HAP-1 (cell line): ENCODE results near the gene CLSTN3.
"Not testable (repeated sequence)": the region's sequence is repeated elsewhere in the genome, so short reads cannot be mapped to it uniquely, and the experiment has no call there.

Source experiments
- DNase-seq, 2 experiments: peaks; one replicate each; pipeline ENCODE4 v3.0.0-alpha.2; 2016 to 2020; ENCODE audit warnings: low spot score in 2 of 2
- H3K27me3 ChIP-seq: fragments of 250-450 bp; sonication (Bioruptor Pico); 2 replicates; pipeline ENCODE4 v1.5.1; 2020; ENCODE audit warnings: low read depth, mild to moderate bottlenecking, moderate library complexity
- H3K36me3 ChIP-seq: fragments of 250-450 bp; sonication (Bioruptor Pico); replicated peaks from 2 replicates; pipeline ENCODE4 v1.5.1; 2020; ENCODE audit warnings: mild to moderate bottlenecking
- H3K4me1 ChIP-seq: fragments of 250-450 bp; sonication (Bioruptor Pico); 2 replicates; pipeline ENCODE4 v1.5.1; 2020; ENCODE audit warnings: mild to moderate bottlenecking
- H3K4me3 ChIP-seq: fragments of 250-450 bp; sonication (Bioruptor Pico); 2 replicates; pipeline ENCODE4 v1.5.1; 2020; ENCODE audit warnings: mild to moderate bottlenecking, moderate library complexity
- H3K9me3 ChIP-seq: fragments of 250-450 bp; sonication (Bioruptor Pico); 2 replicates; pipeline ENCODE4 v1.5.1; 2020; ENCODE audit warnings: mild to moderate bottlenecking, moderate library complexity
- in situ Hi-C: fragments of 300-500 bp; cut with MboI; formaldehyde crosslinking; loops from 3 replicates; pipeline ENCODE4 v1.14.3; 2020; ENCODE audit warnings: low sequenced_read_pairs, inconsistent platforms, mixed read lengths

Gene CLSTN3

GRCh38 chr12:7178481-7178880 is 48.3 kb downstream of the CLSTN3 start:
- Histone ChIP-seq H3K4me1 (no peaks in the 10 kb centered on the region), H3K9me3 (peaks cover 5% of the 10 kb centered on the region), H3K27me3 (no peaks in the 10 kb centered on the region; the same call in 1 of the 2 replicates), H3K36me3 (no peaks in the 10 kb centered on the region), H3K4me3 (no peak overlapping the region)
- in situ Hi-C loops, result no loop called here
- DNase-seq, result no peak

GRCh38 chr12:7180685-7181084 is 50.5 kb downstream of the CLSTN3 start:
- Histone ChIP-seq H3K36me3 (no peaks in the 10 kb centered on the region), H3K9me3 (peaks cover 5% of the 10 kb centered on the region), H3K4me1 (no peaks in the 10 kb centered on the region), H3K4me3 (no peak overlapping the region), H3K27me3 (no peaks in the 10 kb centered on the region; the same call in 1 of the 2 replicates)
- DNase-seq, result no peak
- in situ Hi-C loops, result no loop called here

- DNase-seq, H3K9me3 ChIP-seq, H3K4me1 ChIP-seq, H3K4me3 ChIP-seq, in situ Hi-C loops, H3K36me3 ChIP-seq, H3K27me3 ChIP-seq: not testable (repeated sequence)
Measured at GRCh38 chr12:7186058-7186457, 55.9 kb downstream of the CLSTN3 start.

GRCh38 chr12:7188562-7189397 is 58.6 kb downstream of the CLSTN3 start:
- Histone ChIP-seq H3K36me3 (peaks cover 24% of the 10 kb centered on the region), H3K9me3 (no peaks in the 10 kb centered on the region), H3K4me1 (peaks cover 5% of the 10 kb centered on the region; the same call in 1 of the 2 replicates), H3K27me3 (no peaks in the 10 kb centered on the region), H3K4me3 (peak overlapping the region; percentile 33)
- DNase-seq, result peak; percentile 49 to 84
- in situ Hi-C loops, result no loop called here

- Histone ChIP-seq H3K4me3 (peak within 1 kb of the TSS; percentile 67), H3K36me3 (peaks cover 29% of the 10 kb centered on the region), H3K27me3 (no peaks in the 10 kb centered on the region), H3K9me3 (no peaks in the 10 kb centered on the region), H3K4me1 (peaks cover 5% of the 10 kb centered on the region; the same call in 1 of the 2 replicates)
- in situ Hi-C loops, result no loop called here
- DNase-seq, result peak; percentile 91 to 94
Measured at GRCh38 chr12:7189398-7190267, 59.5 kb downstream of the CLSTN3 start, which contains the start of gene PEX5. Gene PEX5, plus strand, starts transcription at chr12:7189686. Its CDS starts 692 bp downstream, at chr12:7190378.

- peak in 1 of 2 experiments; percentile 48 for DNase-seq
- Histone ChIP-seq H3K36me3 (peaks cover 35% of the 10 kb centered on the region), H3K9me3 (no peaks in the 10 kb centered on the region), H3K27me3 (no peaks in the 10 kb centered on the region), H3K4me3 (peak overlapping the region; percentile 67), H3K4me1 (peaks cover 5% of the 10 kb centered on the region; the same call in 1 of the 2 replicates)
- in situ Hi-C loops, result no loop called here
Measured at GRCh38 chr12:7190268-7191055, 60.3 kb downstream of the CLSTN3 start.

GRCh38 chr12:7193674-7194073 is 63.5 kb downstream of the CLSTN3 start:
- no peak for DNase-seq

GRCh38 chr12:7197841-7198240 is 67.7 kb downstream of the CLSTN3 start:
- H3K27me3 ChIP-seq, result no peaks in the 10 kb centered on the region
- in situ Hi-C loops, result no loop called here
- no peak for DNase-seq
- no peaks in the 10 kb centered on the region for H3K4me1 ChIP-seq
- H3K36me3 ChIP-seq, result peaks cover 43% of the 10 kb centered on the region
- H3K4me3 ChIP-seq, result no peak overlapping the region
- no peaks in the 10 kb centered on the region for H3K9me3 ChIP-seq

More at GRCh38 chr12:7193674-7194073, 63.5 kb downstream of the CLSTN3 start:
- in situ Hi-C loops, result no loop called here
- peaks cover 4% of the 10 kb centered on the region; the same call in 1 of the 2 replicates for H3K4me1 ChIP-seq
- H3K9me3 ChIP-seq, result no peaks in the 10 kb centered on the region
- H3K4me3 ChIP-seq, result no peak overlapping the region
- H3K27me3 ChIP-seq, result no peaks in the 10 kb centered on the region
- H3K36me3 ChIP-seq, result peaks cover 43% of the 10 kb centered on the region

GRCh38 chr12:7203109-7203508 is 72.9 kb downstream of the CLSTN3 start:
- no peaks in the 10 kb centered on the region for H3K27me3 ChIP-seq
- DNase-seq, result no peak
- no peaks in the 10 kb centered on the region for H3K4me1 ChIP-seq
- peaks cover 42% of the 10 kb centered on the region for H3K36me3 ChIP-seq
- in situ Hi-C loops, result loop anchor here (10.0 kb wide), 1 partner anchor 442 kb away; no protein-coding TSS in a partner anchor
- H3K9me3 ChIP-seq, result no peaks in the 10 kb centered on the region
- no peak overlapping the region for H3K4me3 ChIP-seq

- in situ Hi-C loops, result loop anchor here (10.0 kb wide), 1 partner anchor 440 kb away; no protein-coding TSS in a partner anchor
- H3K36me3 ChIP-seq, result peaks cover 55% of the 10 kb centered on the region
Measured at GRCh38 chr12:7205091-7205490, 74.9 kb downstream of the CLSTN3 start.

GRCh38 chr12:7206691-7207090 is 76.5 kb downstream of the CLSTN3 start:
- no peak overlapping the region for H3K4me3 ChIP-seq
- DNase-seq, result no peak
- in situ Hi-C loops, result loop anchor here (10.0 kb wide), 1 partner anchor 438 kb away; no protein-coding TSS in a partner anchor
- H3K9me3 ChIP-seq, result no peaks in the 10 kb centered on the region
- no peaks in the 10 kb centered on the region for H3K27me3 ChIP-seq
- peaks cover 66% of the 10 kb centered on the region for H3K36me3 ChIP-seq
- H3K4me1 ChIP-seq, result no peaks in the 10 kb centered on the region

More at GRCh38 chr12:7205091-7205490, 74.9 kb downstream of the CLSTN3 start:
- no peak for DNase-seq
- Histone ChIP-seq H3K27me3 (no peaks in the 10 kb centered on the region), H3K4me3 (no peak overlapping the region), H3K9me3 (no peaks in the 10 kb centered on the region), H3K4me1 (no peaks in the 10 kb centered on the region)

- Histone ChIP-seq H3K36me3 (peaks cover 55% of the 10 kb centered on the region), H3K27me3 (no peaks in the 10 kb centered on the region), H3K4me1 (no peaks in the 10 kb centered on the region), H3K4me3 (no peak overlapping the region), H3K9me3 (no peaks in the 10 kb centered on the region)
- in situ Hi-C loops, result loop anchor here (10.0 kb wide), 1 partner anchor 437 kb away; no protein-coding TSS in a partner anchor
- DNase-seq, result no peak
Measured at GRCh38 chr12:7207866-7208625, 77.9 kb downstream of the CLSTN3 start.
